HCT116 (cell line): Measurements from ENCODE around the gene ODF4.

Experiments
- EGR1 ChIP-seq: IDR thresholded peaks from 2 replicates; pipeline ENCODE4 v1.6.1; 2012; ENCODE audit warnings: low read depth
- SIN3A ChIP-seq: IDR thresholded peaks from 2 replicates; pipeline ENCODE4 v1.6.1; 2012; ENCODE audit warnings: low read depth
- TF ChIP-seq, protein P1 (sequence below), 3 experiments: fragments of 200-600 bp in 1 of 3; sonication (generic) in 1 of 3; IDR thresholded peaks in 2 of 3; conservative IDR thresholded peaks in 1 of 3; 2 replicates each; pipeline ENCODE4 v1.5.1; 2012 to 2017; ENCODE audit warnings: low read depth in 2 of 3, low read length in 2 of 3, antibody characterized with exemption in 1 of 3, borderline replicate concordance in 1 of 3, control low read depth in 1 of 3, mild to moderate bottlenecking in 1 of 3, mixed read lengths in 1 of 3, mixed run types in 1 of 3, moderate library complexity in 1 of 3; ENCODE audit not compliant: insufficient read depth in 1 of 3

DNA sequence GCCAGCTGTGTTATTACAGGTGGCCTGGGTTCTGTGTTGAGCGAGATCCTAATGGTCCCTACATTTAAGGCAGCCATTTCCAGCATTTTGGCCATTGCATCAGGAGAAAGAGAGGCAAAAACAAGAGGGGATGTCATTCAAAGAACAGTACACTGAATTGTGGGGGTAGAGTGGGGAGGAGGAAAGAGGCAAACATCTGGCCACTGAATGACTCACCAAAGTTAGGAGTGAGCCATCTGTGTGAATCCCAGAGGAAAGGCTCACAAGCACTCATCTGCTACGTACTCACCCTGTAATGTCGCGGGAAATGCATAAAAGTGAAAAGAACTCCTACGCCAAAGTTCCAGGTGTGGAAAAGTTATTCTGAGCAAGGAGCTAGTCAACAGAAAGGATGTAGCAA, 20.1 kb downstream of the ODF4 start:
- TF ChIP-seq EGR1 (no peak), SIN3A (no peak)
- TF ChIP-seq, protein P1, sequence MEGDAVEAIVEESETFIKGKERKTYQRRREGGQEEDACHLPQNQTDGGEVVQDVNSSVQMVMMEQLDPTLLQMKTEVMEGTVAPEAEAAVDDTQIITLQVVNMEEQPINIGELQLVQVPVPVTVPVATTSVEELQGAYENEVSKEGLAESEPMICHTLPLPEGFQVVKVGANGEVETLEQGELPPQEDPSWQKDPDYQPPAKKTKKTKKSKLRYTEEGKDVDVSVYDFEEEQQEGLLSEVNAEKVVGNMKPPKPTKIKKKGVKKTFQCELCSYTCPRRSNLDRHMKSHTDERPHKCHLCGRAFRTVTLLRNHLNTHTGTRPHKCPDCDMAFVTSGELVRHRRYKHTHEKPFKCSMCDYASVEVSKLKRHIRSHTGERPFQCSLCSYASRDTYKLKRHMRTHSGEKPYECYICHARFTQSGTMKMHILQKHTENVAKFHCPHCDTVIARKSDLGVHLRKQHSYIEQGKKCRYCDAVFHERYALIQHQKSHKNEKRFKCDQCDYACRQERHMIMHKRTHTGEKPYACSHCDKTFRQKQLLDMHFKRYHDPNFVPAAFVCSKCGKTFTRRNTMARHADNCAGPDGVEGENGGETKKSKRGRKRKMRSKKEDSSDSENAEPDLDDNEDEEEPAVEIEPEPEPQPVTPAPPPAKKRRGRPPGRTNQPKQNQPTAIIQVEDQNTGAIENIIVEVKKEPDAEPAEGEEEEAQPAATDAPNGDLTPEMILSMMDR (IDR thresholded peaks at IDR 0.05 in 2 of 3, conservative IDR thresholded peaks at IDR 0.05 in 1 of 3; ENCODE audit: borderline replicate concordance in 1 of 3, insufficient read depth in 1 of 3, low read depth in 2 of 3, low read length in 2 of 3) = no peak
